ENCODE results near the gene YES1.

GRCh38 chr18:692824-693223 lies 119.2 kb downstream of the YES1 start:
- TF ChIP-seq CTCF (IDR thresholded peaks at IDR 0.05): no peak
- TF ChIP-seq EZH2 (IDR thresholded peaks at IDR 0.05): no peak
- TF ChIP-seq EZH2phosphoT487 (IDR thresholded peaks at IDR 0.05): no peak
